NCI-H69 (cell line): Measurements from ENCODE around the gene GRPEL2.

ENCODE experiments used
- DNase-seq: peaks from one replicate; lab custom pipeline; 2025; lab: John Stamatoyannopoulos, UW

Gene GRPEL2

GRCh38 chr5:149319174-149319573 is 26.1 kb upstream of the GRPEL2 start:
- no peak for DNase-seq

GRCh38 chr5:149320791-149321330 is 24.4 kb upstream of the GRPEL2 start:
- DNase-seq, result peak; percentile 95

DNA sequence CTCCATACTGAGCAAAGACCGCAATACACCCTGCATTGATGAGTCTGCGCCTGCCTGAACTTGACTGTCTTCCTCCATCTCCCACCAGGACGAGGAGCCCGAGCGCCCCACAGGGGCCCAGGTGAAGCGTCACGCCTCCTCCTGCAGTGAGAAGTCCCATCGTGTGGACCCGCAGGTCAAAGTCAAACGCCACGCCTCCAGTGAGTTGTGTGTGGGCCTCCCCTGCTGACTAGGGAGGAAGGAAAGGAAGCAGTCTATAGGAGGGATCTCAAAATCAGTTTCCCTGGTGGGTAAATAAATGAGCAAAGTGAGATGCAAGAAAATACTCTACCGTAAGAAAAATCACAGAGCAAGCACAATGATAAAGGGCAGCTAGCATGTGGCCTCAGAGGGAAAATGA is 22.8 kb upstream of the GRPEL2 start:
- DNase-seq, result no peak

- no peak for DNase-seq
Observed at GRCh38 chr5:149323210-149323609, 22.1 kb upstream of the GRPEL2 start.

DNA sequence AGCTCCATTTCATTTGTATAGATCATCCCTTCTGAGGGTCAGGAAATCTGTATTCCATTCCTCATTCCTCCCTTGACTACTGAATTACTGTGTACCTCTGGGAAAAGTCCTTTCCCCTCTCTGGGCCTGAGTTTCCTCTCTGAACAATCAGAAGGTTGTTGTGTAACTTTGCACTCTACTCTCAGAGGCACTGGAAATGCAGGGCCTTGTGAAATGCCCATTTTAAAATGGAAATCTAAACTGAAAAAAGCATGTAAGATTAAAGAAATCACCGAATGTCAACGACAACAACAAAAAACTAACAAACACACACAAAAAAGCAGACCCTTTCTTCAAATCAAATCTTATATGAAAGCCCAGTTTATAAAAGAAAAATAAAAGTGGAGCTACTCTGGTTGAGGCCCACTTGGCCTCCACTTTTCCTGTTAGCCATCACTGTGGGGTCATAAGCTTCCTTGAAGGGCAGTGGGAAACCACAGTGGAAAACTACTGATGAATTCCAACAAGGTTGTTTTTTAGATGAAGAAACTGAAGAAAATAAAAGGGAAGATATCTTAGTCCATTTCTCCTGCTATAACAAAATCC is 21.6 kb upstream of the GRPEL2 start:
- no peak for DNase-seq

GRCh38 chr5:149324641-149325040 is 20.7 kb upstream of the GRPEL2 start:
- no peak for DNase-seq

DNA sequence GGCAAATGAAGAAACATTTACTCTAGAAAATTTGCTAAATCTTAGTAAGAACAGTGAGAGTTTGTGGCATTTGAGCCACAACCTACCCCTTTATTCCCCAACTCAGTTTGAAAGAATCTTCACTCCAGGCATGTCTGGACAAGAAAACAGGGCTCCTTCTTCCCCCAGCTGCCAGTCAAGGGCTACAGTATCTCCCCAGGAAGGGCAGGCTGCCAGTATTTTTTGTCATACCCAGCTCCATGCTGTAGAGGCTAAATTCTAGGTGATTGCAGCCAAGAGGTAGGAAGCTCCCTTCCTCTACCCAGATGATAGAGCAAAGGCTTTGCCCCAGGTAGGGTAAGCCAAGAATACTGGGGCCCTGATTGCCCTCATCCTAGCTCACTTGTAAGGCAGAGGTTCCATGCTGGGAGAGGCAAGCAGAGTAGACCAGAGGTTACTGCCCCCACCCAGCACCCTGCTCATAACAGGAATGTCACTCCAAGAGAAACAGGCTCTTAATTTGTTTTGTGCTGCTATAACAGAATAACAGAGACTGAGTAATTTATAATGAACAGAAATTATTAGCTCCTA is 20.0 kb upstream of the GRPEL2 start:
- DNase-seq, result peak; percentile 41

GRCh38 chr5:149325894-149326293 is 19.4 kb upstream of the GRPEL2 start:
- no peak for DNase-seq

- DNase-seq, result no peak
Observed at GRCh38 chr5:149326611-149327010, 18.7 kb upstream of the GRPEL2 start.

DNA sequence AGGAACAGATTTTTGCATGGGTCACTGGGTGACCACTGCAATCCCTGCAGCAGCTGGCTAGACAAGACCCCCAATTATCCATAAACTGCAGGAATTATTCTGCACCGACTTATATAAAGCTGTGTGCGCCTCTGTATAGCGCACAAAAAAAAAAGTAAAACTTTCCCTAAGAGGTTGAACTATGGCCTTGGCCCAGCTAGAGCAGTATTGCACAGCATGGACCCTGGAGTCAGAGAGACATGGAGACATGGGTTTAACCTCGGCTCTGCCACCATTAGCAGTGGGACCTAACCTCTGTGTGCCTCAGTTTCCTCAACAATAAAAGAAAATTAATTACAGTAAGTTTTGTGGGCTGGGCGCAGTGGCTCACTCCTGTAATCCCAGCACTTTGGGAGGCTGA is 17.1 kb upstream of the GRPEL2 start:
- DNase-seq, result no peak

DNA sequence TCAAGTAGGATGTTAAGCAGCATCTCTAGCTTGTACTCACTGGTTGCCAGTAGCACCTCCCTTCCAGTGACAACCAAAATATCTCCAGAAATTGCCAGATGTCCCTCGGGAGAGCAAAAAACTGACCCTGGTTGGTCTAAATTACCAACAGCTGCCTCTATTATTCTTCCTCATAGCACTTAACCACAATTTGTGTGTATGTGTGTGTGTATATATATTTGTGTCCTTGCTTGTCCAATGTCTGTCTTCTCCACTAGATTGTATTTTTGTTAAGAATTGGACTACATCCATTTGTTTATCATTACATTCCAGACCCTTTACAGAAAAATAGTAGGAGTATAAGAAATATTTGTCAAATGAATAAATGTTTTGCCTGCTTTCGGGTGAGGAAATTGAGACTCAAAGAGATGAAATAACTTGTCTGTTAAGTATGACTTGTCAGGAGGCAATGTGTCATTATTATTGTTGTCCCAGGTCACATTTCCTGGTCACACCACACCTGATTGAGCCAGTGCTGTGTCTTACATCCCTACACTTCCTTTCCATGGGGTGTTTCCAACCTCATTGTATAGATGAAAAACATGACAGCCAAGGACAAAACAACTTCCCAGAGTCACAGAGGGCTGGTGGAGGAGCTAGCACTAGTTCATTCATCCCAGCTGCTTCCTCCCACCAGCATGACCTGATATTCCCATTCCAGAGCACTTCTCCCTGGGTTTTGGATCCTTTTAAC is 11.4 kb upstream of the GRPEL2 start:
- no peak for DNase-seq

DNA sequence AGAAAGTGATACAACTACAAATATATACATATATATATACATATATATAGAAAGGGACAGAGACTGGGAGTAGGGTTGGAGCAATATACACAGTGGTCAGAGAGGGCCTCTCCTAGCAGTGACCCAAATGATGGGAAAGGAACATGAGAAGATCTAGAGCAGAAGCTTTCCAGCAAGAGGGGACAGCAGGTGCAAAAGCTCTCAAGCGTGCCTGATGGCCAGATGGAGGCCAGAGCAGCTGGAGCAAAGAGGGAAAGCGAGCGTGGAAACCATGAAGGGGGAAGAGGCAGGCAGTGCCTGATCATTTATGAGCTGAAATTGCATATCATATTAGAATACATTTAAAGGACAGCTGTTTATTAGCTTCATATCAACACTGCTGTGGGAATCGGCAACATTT is 7.6 kb upstream of the GRPEL2 start:
- DNase-seq, result peak; percentile 63

- DNase-seq, result peak; percentile 76
Observed at GRCh38 chr5:149338364-149338763, 6.9 kb upstream of the GRPEL2 start.

GRCh38 chr5:149340920-149341319 is 4.4 kb upstream of the GRPEL2 start:
- DNase-seq, result no peak

DNA sequence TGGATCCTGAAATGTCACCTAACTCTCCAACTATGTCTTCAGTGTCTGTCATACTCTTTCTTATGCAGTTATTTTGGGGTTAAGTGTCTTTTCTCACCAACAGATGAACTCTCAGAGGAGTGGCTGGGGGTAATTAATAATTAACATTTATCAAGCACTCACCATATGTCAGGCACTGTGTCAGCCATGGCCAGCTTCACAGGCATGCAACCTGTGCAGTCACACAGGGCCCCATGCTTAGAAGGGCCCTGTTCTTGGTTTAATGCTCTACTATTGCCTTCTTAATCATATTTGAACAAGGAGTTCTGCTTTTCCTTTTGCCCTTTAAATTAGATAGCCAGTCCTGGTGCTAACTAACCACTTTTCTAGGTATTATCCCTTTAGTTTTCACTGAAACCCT is 3.4 kb upstream of the GRPEL2 start:
- DNase-seq, result no peak

GRCh38 chr5:149344151-149344550 is 1.1 kb upstream of the GRPEL2 start:
- DNase-seq, result no peak

- peak; percentile 60 for DNase-seq
Observed at GRCh38 chr5:149345892-149346222, 558 bp downstream of the GRPEL2 start.

GRCh38 chr5:149348518-149348917 is 3.2 kb downstream of the GRPEL2 start:
- no peak for DNase-seq

DNA sequence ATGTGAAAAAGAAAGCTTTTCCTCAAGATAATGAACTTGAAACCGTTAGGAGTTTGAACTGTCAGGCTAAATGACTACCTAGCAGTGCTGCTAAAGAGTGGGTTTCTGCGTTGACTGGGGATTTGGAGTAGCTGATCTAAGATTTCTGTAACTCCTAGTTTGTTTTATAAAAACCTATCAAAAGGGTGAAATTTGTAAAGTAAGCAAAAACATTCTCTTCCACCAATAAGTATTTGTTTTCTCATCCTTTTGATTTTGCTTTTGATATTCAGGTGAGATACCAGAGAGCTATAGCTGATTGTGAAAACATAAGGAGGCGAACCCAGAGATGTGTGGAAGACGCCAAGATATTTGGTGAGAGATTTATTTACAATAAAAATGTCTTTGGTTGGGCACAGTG is 4.1 kb downstream of the GRPEL2 start:
- DNase-seq, result no peak

DNA sequence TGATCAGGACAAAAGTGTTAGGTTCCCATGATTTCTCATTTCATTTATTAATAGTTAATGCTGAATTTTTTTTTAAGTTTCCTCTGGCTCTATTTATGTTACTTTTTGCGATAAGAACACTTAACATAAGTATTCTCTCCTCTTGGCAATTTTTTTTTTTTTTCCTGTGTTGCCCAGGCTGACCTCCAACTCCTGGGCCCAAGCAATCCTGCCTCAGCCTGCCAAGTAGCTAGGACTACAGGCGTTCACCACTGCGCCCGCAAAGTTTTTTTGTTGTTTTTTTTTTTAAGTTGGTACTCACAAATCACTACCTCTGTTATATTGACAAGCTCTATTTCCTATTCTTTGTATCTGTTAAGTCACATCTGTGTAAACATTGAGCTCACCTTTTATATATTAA is 6.9 kb downstream of the GRPEL2 start:
- no peak for DNase-seq

DNA sequence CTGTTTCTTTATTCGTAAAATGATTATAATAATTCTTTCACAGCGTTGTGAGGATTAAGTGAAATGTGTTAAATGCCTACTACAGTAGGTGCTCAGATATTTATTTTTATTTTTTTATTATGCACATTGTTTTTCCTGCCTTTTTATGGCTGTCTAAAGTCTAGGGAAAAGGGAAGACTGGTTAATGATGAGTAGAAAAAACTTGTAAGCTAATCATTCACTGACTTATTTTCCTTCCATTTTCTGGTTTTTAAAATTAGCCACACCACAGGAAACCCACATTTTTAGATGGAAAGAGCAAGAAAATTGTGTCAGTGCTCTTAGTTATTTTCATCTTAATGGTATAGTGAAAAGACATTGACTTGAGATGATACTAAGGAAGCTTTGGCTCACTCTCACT is 8.6 kb downstream of the GRPEL2 start:
- DNase-seq, result no peak

DNA sequence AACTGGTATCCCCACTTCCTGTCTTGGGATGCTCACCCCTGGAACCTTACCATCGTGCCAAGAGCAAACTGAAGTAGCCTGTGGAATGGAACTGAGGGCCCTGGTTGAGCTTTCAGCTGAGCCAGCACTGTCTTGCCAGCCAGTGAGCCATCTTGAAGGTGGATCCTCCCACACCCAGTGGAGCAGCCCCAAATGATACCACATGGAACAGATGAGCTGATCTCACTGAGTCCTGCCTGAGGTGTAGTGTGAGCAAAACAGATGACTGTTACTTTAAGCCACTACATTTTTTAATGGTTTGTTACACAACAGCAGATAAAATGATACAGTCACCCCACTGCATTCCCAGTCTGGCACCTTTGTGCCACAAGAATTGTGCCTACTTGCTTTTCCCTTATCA is 10.4 kb downstream of the GRPEL2 start:
- no peak for DNase-seq

DNA sequence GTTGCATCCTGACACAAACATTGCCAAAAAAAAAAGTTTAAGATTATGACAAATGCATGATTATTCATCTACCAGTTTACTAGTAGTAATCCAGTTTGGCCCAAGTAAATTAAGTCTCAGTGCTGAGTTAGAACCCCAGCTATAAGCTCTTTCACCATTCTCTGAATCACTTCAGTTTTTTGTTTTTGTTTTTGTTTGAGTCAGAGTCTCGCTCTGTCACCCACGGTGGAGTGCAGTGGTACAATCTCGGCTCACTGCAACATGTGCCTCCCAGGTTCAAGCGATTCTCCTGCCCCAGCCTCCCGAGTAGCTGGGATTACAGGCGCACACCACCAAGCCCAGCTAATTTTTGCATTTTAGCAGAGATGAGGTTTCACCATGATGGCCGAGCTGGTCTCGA is 11.1 kb downstream of the GRPEL2 start:
- no peak for DNase-seq
